NCI-H2196 treated with DMSO at 0.1 percent for 48 hours (cell line): ENCODE data around the gene TEX29.

Experiments used
- DNase-seq: peaks from one replicate; lab custom pipeline; 2025; ENCODE audit not compliant: unreplicated experiment; lab: John Stamatoyannopoulos, UW

TEX29 gene

GRCh38 chr13:111339366-111340143, 19.1 kb downstream of the TEX29 start:
- DNase-seq = no peak

DNA sequence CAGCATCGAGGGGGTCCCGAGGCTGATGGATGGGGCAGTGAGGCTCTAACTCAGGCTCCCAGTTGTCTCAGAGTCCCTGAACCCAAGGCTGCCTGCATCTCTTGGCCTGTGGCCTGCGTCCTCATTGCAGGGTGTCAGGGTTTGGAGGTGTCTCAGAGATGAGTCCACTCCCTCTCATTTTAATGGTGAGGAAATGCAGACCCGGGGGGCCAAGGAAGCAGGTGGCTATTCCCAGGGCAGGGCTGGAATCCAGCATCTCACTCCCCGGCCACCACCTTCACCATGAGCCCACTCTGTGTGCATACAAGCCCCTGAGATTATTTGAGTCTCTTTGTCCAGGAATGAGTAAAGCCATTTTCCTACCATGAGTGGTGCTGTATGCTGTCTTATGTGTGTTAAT, 21.4 kb downstream of the TEX29 start:
- DNase-seq = no peak

DNA sequence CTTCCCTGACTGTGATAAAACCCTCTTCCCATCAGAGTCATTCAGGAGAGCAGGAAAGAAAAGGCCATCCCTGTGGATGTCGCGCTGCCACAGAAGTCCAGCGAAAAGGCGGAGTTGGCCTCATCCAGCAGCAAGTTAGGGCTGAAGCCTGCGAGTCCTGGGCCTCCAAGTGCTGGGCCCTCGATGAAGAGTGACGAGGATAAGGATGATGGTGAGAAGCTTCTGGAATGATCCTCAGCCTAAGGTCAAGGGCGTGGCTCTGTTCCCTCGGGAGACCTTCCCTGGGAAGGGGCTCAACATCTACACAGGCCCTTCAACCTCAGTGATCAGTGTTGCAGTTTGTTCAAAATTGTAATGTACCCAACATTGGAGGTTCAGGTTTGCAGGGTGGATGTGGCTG, 22.3 kb downstream of the TEX29 start:
- DNase-seq = no peak

GRCh38 chr13:111343186-111343805, 22.9 kb downstream of the TEX29 start:
- DNase-seq = no peak

GRCh38 chr13:111344471-111345191, 24.2 kb downstream of the TEX29 start:
- peak; percentile 55 for DNase-seq

GRCh38 chr13:111345682-111346081, 25.2 kb downstream of the TEX29 start:
- no peak for DNase-seq

DNA sequence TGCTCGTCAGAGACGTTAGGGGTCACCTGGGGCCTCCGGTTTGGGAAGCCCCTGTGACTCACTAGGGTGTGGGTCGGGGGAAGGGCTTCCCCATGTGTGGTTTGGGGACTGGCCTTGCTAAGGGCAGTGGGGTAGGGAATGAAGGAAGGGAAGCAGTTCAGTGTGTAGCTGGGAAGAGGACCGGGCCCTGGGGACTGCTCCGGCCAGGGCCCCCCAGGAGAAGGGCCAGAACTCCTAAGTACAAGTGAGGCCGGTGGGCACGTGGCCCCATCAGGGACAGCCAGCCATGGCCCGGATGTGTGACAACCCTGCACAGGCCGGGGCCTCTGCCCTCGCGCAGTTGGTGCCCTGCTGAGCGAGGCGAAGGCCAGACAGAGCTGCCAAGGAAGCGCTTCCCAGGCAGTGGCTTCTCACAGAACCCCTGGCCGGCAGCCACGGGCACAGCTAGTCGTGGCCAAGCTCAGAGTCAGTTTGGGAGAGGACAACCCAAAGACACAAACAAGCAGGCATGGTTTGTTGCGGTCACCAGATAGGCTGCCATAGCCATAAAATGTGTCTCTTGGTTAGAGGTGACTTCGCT, 25.7 kb downstream of the TEX29 start:
- no peak for DNase-seq

GRCh38 chr13:111347438-111347837, 27.0 kb downstream of the TEX29 start:
- no peak for DNase-seq

GRCh38 chr13:111353508-111353907, 33.1 kb downstream of the TEX29 start:
- DNase-seq = no peak

DNA sequence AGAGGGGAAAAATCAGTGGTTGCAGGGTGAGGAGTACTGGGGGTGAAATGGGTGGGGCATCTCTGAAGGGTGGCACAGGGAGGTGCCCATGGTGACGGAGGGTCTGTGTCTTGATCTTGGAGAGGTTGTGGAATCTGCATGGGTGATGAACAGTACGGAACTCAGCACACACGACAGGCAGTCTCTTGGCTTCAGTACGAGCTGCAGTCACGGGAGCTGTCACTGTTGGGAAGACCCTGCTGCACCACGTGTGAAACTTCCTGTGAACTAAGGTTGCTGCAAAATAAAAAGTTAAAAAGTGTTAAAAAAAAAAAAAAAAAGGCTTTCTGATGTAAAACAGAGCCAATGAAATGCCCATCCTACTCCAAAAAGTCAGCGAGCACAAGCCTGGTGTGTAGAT, 34.3 kb downstream of the TEX29 start:
- DNase-seq = no peak

DNA sequence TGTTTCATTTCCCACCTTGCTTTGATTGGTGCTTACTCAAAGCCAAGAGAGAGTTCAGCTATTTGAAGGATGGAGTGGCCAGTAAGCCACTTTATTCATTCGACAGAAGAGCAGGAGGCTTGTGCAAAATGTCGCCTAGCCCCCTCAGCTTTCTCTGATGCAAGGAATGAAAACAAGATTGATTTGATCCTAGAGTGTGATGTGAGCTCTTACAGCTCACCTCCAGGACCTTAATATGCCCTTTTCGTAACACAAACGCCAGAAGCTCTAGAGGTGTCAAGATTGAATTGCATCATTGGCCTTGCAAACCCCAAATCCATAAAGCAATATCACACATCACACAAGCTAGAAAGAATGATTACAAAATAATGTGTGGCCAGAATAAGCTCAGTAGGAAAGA, 36.4 kb downstream of the TEX29 start:
- DNase-seq = no peak

DNA sequence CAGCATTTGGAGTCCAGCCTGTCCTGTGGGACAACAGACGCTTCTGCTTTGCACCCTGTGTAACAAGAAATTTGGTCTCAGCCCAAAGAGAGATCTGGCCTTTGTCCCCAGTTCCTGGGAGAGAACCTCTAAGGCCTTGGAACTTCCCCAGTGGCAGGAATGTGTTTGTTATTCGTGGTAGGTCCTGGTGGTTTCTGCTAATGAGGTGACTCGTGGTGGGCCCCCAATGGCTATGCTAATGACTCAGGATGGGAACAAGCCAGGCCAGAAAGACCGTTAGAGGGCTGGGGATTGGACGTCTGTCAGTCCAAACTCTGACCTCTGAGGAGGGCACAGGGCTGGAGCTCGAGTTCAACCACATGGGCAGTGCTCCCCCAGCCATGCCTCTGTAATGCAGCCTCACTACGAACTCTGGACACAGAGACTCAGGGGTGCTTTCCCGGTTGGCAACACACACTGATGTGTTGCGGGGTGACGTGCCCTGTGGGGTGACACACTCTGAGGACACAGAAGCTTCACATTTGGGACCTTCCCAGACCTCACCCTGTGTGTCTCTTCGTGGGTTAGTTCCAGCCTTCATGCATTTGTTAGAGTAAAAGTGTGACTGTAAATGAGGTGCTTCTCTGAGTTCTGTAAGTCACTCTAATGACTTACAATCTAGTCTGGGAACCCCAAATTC, 38.9 kb downstream of the TEX29 start:
- no peak for DNase-seq

DNA sequence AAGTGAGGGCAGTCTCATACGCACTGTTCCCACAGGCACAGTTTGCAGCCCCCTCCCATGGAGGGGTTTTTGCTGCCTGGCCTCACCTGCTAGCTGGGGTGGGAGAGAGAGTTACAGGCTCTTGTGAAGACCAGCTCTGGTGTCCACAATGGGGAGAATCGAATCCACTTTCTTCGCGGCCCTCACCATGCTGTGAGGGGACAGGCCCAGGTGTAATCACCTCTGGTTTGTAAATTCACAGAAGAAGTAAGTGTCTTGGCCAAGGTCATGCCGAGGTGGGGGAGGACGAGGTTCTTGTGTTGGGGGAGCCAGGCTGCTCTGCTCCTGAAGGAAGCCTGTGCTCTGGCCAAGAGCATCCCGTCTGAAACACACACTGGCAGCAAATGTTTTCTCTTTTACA, 39.5 kb downstream of the TEX29 start:
- no peak for DNase-seq

DNA sequence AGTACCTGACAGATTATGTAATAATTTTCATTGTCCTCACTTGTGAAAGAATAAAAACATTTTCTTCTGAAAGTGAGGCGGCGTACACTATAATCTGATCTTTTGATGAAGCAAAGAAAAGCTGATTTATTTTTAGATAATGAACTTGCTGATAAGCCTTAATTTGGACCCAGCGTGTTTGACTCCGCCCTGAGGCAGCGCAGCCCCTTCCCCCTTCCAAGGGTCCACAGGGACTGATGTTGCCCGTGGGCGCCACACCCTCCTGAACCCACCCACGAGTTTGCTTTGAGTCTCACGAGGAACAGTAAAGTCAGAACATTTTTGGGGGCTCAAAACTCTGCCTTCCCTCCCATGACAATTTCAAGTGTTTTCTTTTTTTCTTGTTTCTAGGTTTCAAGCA, 40.0 kb downstream of the TEX29 start:
- no peak for DNase-seq

DNA sequence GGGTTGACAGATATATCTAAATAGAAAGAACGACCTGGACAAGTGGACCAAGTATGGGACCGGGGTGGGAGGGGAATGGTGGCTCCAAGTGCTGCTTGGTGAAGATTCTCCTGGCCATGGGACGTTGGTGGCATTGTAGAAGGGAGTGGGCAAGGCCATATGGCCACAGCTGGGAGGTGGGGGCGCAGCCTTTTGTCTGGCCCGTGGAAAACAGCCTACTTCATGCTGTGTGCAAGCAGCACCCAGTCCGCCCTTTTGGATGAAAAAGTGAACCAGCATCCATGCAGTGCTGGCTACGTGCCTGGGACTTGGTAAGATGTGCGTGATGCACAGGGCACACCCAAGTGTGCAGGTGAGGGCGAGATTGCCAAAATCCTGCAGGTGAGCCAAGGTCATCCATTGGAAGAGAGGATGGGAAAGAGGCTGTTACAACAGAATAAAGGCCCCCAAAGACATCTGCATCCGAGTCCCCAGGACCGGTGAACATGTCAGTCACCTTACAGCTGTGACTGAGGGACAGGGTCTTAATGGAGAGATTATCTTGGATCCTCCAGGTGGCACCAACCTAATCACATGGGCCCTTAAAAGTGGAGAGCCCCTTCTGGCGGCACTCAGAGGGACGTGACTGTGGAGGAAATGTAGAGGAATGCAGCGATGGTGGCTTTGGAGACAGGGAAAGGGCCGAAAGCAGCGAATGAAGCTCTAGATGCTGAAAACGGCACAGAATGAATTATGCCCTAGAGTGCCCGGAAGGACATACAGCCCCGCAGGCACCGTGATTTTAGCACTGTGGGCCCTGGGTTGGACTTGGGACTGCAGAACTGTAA, 40.8 kb downstream of the TEX29 start:
- no peak for DNase-seq

DNA sequence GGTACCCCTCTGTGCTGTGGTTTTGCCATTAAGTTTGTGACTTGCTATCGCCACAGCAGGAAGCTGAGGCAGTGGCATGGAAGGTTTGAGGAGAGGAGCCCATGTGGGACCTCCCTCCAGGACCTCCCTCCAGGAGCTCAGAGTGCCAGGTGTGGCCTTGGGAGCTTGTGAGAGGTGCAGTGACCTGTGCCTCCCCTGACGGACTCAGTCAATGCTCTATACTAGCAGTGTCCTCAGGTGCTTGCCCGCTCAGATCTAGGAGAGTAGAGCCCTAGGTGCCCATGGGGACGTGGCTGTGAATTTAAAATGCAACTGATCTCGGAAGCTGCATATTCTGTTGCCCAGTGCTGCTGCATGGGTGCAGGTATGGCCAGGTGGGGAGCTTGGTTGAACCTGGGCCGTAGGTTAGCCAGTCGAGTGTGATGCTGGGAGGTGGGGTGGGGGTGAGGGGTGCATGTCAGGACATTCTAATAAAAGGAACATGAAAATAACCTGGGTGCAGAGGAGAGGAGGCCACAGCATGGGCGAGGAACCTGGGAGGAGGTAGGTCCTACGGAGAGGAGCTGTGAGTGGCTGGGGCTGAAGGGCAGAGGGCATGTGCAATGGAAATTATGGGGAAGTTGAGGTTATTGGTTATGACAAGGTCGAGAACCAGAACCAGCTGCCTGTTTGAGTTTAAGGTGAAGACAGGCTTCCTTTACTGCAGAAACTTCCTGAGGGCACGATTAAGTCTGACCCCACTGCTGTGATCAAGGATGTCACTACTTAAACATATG, 41.6 kb downstream of the TEX29 start:
- no peak for DNase-seq

DNA sequence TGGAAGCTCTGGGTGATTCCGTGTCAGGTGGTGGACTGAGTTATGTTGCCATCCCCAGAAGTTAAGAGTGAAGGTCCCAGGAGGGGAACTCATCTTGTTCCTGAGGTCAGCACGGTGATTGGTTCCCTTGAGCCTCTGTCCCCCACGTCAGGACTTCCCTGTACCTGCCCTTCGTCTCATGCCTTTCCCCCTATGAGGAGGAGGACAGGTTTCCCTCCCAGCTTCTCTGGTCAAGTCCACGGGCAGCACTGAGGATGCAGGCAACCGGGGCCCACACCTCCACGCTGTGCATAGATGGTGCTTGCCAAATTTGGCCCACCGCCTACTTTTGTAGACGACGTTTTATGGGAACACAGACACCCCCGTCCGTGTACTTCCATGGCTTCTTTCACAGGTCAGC, 42.7 kb downstream of the TEX29 start:
- no peak for DNase-seq

- no peak for DNase-seq
Observed at GRCh38 chr13:111363591-111363990, 43.1 kb downstream of the TEX29 start.

DNA sequence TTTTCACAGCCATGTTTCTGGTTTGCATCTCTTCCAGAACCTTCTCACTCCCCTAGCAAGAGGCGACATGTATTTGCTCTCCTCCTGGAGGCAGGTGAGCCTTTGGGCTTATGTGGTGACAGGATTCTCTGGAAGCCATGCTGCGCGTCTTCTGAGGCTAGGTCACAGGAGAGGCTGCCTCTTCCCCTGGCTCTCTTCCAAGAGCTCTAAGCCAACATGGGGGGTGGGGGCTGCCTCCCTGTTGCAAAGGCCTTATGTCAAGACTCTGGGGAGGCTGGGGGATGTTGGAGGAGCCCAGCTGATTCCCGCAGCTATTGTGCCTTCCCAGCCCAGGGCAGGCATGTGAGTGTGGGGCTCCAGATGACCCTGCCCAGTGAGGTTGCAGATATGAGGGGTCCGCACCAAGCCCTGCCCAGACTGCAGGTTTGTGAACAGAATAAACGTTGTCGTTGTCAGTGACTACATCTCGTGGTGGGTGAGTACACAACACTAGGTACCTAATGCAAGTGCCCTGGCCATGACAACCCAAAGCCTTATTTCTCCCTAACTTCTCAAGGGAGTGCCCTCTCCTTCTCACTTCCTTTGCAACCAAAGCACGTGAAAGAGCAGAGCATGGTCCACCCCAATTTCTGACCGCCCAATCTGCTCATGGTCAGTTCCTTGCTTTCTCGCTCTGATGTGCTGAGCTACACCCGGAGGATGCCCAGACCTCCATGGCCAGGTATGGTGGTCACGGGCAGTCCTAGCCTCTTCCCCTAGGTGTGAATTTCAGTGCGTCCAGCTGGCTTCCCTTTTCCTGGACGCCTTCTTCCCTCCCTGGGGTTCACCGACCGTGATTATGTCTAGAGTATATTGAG, 44.9 kb downstream of the TEX29 start:
- DNase-seq = no peak
